NCI-H774 (cell line): ENCODE results near the gene TMEM267.
"Not testable (repeated sequence)": the region's sequence is repeated elsewhere in the genome, so short reads cannot be mapped to it uniquely, and the experiment has no call there.

Source experiments
- DNase-seq: peaks from one replicate; lab custom pipeline; 2025; lab: John Stamatoyannopoulos, UW

Gene TMEM267

GRCh38 chr5:43409809-43410271 lies 73.8 kb downstream of the TMEM267 start:
- no peak for DNase-seq

GRCh38 chr5:43402524-43403066 lies 81.1 kb downstream of the TMEM267 start:
- not testable (repeated sequence) for DNase-seq

DNA sequence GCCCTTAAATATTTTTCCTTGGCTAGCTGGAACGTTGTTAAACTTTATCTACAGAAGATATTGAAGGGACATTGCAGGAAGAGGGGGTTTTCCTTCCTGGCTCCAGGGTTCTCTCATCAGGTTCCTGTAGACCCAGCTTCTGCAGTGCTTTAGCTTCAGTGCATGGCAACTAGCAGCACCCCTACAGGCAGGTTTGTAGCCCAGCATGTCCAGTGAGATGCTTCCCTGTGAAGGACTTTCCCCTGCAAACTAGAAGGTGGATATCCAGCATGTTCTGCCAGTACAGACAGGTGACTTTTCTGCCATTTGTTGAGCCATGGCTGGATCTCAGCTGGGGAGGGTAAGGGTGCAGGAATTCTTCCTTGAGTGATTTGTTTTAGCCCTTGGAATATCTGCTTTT lies 81.8 kb downstream of the TMEM267 start:
- DNase-seq, result no peak

DNA sequence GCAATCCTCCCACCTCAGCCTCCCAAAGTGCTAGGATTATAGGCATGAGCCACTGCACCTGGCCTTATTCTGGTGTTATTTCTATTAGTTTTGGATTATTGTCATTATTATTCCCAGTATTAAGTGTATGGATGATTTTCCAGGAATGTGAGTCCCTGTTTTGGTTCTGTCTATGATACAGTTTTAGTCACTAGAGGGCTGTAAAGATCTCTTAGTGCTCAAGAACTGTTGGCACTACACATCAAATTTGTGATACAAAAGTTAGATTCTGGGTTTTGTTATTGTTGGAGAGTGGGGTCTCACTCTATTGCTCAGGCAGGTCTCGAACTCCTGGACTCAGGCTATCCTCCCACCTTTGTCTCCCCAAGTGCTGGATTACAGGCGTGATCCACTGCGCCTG lies 83.6 kb downstream of the TMEM267 start:
- no peak for DNase-seq

DNA sequence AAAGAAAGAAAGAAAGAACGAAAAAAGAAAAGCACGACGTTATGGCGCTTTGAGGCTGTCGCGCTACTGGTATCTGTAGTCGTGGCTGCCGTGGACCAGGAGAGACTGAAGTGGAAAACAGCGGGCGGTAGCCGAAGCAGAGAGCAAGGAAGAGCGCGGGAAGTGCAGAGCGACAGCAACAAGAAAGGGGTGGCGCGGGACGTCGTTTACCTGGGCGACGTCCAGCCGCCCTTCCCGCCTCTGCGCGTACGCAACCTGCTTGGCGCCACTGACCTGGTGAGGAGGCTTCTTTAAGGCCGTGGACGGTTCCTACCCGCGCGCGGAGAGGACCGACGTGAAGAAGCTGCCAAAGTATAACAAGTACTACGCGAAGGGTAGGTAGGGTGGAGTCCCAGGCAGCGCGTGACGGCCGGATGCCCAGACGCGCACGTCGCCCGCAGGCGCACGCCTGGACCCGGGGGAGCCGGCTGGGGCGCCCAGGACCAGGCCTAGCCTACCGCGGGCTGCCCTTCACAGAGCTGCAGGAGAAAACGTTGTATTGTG lies 86.8 kb downstream of the TMEM267 start:
- no peak for DNase-seq
